ENCODE results near the gene DNM1L.

The DNM1L gene

DNA sequence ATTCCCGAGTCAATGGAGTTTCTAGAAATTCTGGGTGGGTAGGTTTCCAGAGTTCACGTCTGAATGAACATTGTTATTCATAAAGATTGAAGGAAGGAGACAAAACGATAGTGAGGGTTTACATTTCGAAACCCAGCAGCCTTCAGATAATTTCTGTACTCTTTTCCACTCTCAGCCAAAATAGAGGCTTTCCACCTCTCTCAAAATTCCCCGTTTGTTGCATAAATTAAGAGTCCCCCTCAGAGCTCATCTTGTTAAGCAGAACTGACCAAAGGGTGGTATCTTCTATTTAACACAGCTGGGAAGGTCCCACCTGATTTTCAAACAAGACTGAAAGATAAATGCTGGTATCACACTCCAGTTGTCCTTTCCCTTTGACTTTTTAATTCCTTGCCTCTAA, 98.1 kb downstream of the DNM1L start:
- no peak overlapping the region for H3K9ac ChIP-seq (ENCODE audit: low read length)
- H3K27me3 ChIP-seq (ENCODE audit: low read depth, low read length), result peaks cover 41% of the 10 kb centered on the region
- H3K9me3 ChIP-seq (ENCODE audit: insufficient read depth, low read length), result no peaks in the 10 kb centered on the region
- no peak overlapping the region for H3K27ac ChIP-seq (ENCODE audit: low read length)
- no peak overlapping the region for H2AFZ ChIP-seq (ENCODE audit: low read depth, low read length)
- H3K79me2 ChIP-seq (ENCODE audit: low read length), result no peaks in the 10 kb centered on the region
- no peak overlapping the region for H3K4me3 ChIP-seq (ENCODE audit: low read length)
- TF ChIP-seq, protein P1, sequence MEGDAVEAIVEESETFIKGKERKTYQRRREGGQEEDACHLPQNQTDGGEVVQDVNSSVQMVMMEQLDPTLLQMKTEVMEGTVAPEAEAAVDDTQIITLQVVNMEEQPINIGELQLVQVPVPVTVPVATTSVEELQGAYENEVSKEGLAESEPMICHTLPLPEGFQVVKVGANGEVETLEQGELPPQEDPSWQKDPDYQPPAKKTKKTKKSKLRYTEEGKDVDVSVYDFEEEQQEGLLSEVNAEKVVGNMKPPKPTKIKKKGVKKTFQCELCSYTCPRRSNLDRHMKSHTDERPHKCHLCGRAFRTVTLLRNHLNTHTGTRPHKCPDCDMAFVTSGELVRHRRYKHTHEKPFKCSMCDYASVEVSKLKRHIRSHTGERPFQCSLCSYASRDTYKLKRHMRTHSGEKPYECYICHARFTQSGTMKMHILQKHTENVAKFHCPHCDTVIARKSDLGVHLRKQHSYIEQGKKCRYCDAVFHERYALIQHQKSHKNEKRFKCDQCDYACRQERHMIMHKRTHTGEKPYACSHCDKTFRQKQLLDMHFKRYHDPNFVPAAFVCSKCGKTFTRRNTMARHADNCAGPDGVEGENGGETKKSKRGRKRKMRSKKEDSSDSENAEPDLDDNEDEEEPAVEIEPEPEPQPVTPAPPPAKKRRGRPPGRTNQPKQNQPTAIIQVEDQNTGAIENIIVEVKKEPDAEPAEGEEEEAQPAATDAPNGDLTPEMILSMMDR (IDR thresholded peaks at IDR 0.05; ENCODE audit: low read depth, low read length), result no peak
- no peak for TF ChIP-seq EZH2phosphoT487 (IDR thresholded peaks at IDR 0.05; ENCODE audit: low read depth)
- H3K4me1 ChIP-seq (ENCODE audit: low read length), result peaks cover 5% of the 10 kb centered on the region; the same call in 1 of the 2 replicates
- H4K20me1 ChIP-seq (ENCODE audit: insufficient read depth, low read length), result no peaks in the 10 kb centered on the region
- no peaks in the 10 kb centered on the region for H3K36me3 ChIP-seq (replicated peaks; ENCODE audit: low read depth, low read length)
- H3K4me2 ChIP-seq (ENCODE audit: low read length), result 0 out of 2 replicates have a peak overlapping the region, but pooled peaks have one; percentile 15

GRCh38 chr12:32777691-32778175, 98.6 kb downstream of the DNM1L start:
- Histone ChIP-seq H3K4me2 (ENCODE audit: low read length) (no peak overlapping the region), H3K4me3 (ENCODE audit: low read length) (no peak overlapping the region), H2AFZ (ENCODE audit: low read depth, low read length) (no peak overlapping the region), H3K4me1 (ENCODE audit: low read length) (peaks cover 5% of the 10 kb centered on the region; the same call in 1 of the 2 replicates), H3K9ac (ENCODE audit: low read length) (no peak overlapping the region), H3K27me3 (ENCODE audit: low read depth, low read length) (peaks cover 39% of the 10 kb centered on the region), H3K36me3 (replicated peaks; ENCODE audit: low read depth, low read length) (no peaks in the 10 kb centered on the region), H3K9me3 (ENCODE audit: insufficient read depth, low read length) (no peaks in the 10 kb centered on the region), H4K20me1 (ENCODE audit: insufficient read depth, low read length) (no peaks in the 10 kb centered on the region), H3K79me2 (ENCODE audit: low read length) (no peaks in the 10 kb centered on the region), H3K27ac (ENCODE audit: low read length) (no peak overlapping the region)
- TF ChIP-seq, protein P1 (IDR thresholded peaks at IDR 0.05; ENCODE audit: low read depth, low read length), result no peak
- no peak for TF ChIP-seq EZH2phosphoT487 (IDR thresholded peaks at IDR 0.05; ENCODE audit: low read depth)

GRCh38 chr12:32780071-32780470, 101.0 kb downstream of the DNM1L start:
- Histone ChIP-seq H3K27ac (ENCODE audit: low read length) (no peak overlapping the region), H3K36me3 (replicated peaks; ENCODE audit: low read depth, low read length) (no peaks in the 10 kb centered on the region), H3K9me3 (ENCODE audit: insufficient read depth, low read length) (no peaks in the 10 kb centered on the region), H4K20me1 (ENCODE audit: insufficient read depth, low read length) (no peaks in the 10 kb centered on the region), H3K27me3 (ENCODE audit: low read depth, low read length) (peaks cover 46% of the 10 kb centered on the region), H3K4me1 (ENCODE audit: low read length) (peaks cover 5% of the 10 kb centered on the region; the same call in 1 of the 2 replicates), H3K79me2 (ENCODE audit: low read length) (no peaks in the 10 kb centered on the region), H3K4me3 (ENCODE audit: low read length) (no peak overlapping the region), H3K4me2 (ENCODE audit: low read length) (no peak overlapping the region), H3K9ac (ENCODE audit: low read length) (no peak overlapping the region), H2AFZ (ENCODE audit: low read depth, low read length) (no peak overlapping the region)
- TF ChIP-seq EZH2phosphoT487 (IDR thresholded peaks at IDR 0.05; ENCODE audit: low read depth), result no peak
- TF ChIP-seq, protein P1 (IDR thresholded peaks at IDR 0.05; ENCODE audit: low read depth, low read length), result no peak

DNA sequence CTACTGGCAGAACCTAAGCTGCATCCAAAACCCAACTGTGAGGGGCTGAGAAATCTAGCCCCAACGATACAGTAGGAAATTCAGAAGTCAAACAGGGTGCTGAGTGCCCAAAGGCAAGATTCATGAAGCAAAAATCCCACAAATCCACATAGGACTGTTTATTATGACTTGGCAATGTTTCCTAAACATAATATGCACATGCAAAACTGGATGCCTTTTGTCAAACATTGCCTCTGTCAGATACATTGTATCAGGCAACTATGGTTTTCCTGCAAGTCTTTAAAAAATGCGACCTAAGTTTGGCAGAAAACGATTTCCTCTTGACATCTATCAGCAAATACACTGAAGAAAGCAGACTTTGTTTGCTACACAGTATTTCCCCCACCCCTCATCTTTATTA, 103.9 kb downstream of the DNM1L start:
- Histone ChIP-seq H3K27ac (ENCODE audit: low read length) (no peak overlapping the region), H3K9ac (ENCODE audit: low read length) (no peak overlapping the region), H3K9me3 (ENCODE audit: insufficient read depth, low read length) (no peaks in the 10 kb centered on the region), H2AFZ (ENCODE audit: low read depth, low read length) (no peak overlapping the region), H3K79me2 (ENCODE audit: low read length) (no peaks in the 10 kb centered on the region), H3K27me3 (ENCODE audit: low read depth, low read length) (peaks cover 32% of the 10 kb centered on the region), H4K20me1 (ENCODE audit: insufficient read depth, low read length) (no peaks in the 10 kb centered on the region), H3K36me3 (replicated peaks; ENCODE audit: low read depth, low read length) (no peaks in the 10 kb centered on the region), H3K4me2 (ENCODE audit: low read length) (no peak overlapping the region), H3K4me1 (ENCODE audit: low read length) (no peaks in the 10 kb centered on the region), H3K4me3 (ENCODE audit: low read length) (no peak overlapping the region)
- TF ChIP-seq, protein P1 (IDR thresholded peaks at IDR 0.05; ENCODE audit: low read depth, low read length), result no peak
- TF ChIP-seq EZH2phosphoT487 (IDR thresholded peaks at IDR 0.05; ENCODE audit: low read depth), result no peak
